Subcutaneous adipose tissue (tissue), 4 donors: Measurements from ENCODE around the gene CPHXL2. TPM values are rescaled to one million over a fixed set of nuclear protein-coding genes. Genes with fewer than 3 reads are reported as not detected.

ENCODE experiments used
- total RNA-seq, 4 donors: library from RNA; depleted of rRNA; stranded (reverse); fragments of >200 nt; gene quantifications; one replicate each; pipeline ENCODE4 v1.1.0, GENCODE V29; 2016
- TF ChIP-seq, protein P1 (sequence below): fragments of 450-650 bp; IDR thresholded peaks from one replicate; pipeline ENCODE4 v1.5.1; 2016; ENCODE audit warnings: low read depth, mild to moderate bottlenecking, control low read depth, antibody characterized with exemption, moderate library complexity

The CPHXL2 gene
- total RNA-seq, 4 donors from 2014 or later, result not detected

- TF ChIP-seq, protein P1, sequence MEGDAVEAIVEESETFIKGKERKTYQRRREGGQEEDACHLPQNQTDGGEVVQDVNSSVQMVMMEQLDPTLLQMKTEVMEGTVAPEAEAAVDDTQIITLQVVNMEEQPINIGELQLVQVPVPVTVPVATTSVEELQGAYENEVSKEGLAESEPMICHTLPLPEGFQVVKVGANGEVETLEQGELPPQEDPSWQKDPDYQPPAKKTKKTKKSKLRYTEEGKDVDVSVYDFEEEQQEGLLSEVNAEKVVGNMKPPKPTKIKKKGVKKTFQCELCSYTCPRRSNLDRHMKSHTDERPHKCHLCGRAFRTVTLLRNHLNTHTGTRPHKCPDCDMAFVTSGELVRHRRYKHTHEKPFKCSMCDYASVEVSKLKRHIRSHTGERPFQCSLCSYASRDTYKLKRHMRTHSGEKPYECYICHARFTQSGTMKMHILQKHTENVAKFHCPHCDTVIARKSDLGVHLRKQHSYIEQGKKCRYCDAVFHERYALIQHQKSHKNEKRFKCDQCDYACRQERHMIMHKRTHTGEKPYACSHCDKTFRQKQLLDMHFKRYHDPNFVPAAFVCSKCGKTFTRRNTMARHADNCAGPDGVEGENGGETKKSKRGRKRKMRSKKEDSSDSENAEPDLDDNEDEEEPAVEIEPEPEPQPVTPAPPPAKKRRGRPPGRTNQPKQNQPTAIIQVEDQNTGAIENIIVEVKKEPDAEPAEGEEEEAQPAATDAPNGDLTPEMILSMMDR, result no peak
Observed at GRCh38 chr16:75660726-75661302, 16.0 kb downstream of the CPHXL2 start.

GRCh38 chr16:75660321-75660720 lies 16.5 kb downstream of the CPHXL2 start:
- TF ChIP-seq, protein P1, result no peak

DNA sequence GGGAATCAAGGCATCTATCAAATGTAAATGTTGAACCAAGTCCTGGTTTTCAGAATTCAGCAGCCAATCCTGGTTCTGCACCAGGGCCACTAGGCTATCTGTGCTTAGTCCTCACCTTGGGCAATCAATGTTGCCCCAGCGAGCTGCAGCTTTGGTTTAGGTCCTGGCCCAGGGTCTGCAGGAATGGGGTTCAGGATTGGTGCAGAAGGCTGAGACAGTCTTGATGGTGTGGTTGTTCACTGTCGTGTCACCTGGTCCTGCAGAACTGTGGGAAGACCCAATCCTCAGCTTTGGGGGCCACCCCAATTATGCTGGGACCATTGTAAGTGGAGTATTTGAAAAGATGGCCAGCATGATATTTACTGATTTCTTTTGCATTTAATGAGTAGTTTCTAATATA lies 18.6 kb downstream of the CPHXL2 start:
- TF ChIP-seq, protein P1, result no peak

DNA sequence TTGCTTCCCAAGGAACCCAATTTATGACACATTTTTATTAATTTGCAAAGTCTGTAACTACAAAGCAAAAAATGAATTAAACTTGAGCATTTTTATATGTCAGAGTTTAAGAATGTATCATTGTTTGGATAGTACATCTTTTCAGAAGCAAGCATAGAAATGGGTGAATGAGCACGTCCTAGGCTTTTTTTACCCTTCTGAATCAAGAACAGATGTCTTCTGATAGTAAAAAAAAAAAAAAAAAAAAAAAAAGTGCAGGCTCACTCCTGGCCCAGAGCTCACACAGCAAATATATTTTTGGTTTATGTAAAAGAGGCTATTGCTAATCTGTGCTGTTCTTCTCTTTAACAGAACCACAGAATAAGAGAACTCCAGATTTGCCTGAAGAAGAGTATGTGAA lies 22.9 kb downstream of the CPHXL2 start:
- TF ChIP-seq, protein P1, result no peak

- TF ChIP-seq, protein P1, result no peak
Observed at GRCh38 chr16:75648265-75649076, 28.3 kb downstream of the CPHXL2 start.

- TF ChIP-seq, protein P1, result no peak
Observed at GRCh38 chr16:75647492-75648264, 29.1 kb downstream of the CPHXL2 start, which contains the start of the genes KARS1 and TERF2IP. KARS1 (minus strand) TSS chr16:75647665; CDS start chr16:75647639, 26 bp downstream. TERF2IP (plus strand) TSS chr16:75647773; CDS start chr16:75647883, 110 bp downstream.

DNA sequence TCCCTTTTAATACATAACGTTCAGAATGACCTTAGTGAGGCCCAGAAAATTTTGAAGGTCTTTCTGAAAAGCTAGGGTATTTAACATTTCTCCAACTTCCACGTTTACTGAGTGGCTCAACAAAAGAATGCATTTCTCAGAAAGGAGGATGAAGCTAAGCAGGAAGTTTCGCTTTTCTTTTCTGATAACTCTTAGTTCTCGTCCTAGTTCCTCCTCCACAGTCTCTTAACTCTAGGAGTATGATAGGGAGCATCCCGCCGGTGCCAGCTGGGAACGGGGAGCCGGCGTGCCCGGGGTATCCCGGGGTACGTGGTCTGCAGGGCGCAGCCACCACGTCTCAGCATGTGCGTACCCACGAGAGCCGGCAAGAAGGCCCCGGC lies 29.7 kb downstream of the CPHXL2 start:
- TF ChIP-seq, protein P1, result no peak
